Measurements from ENCODE around the gene SEPTIN11.
A peak's percentile ranks its signal among the peaks of the same experiment; 100 is the strongest.

The SEPTIN11 gene

DNA sequence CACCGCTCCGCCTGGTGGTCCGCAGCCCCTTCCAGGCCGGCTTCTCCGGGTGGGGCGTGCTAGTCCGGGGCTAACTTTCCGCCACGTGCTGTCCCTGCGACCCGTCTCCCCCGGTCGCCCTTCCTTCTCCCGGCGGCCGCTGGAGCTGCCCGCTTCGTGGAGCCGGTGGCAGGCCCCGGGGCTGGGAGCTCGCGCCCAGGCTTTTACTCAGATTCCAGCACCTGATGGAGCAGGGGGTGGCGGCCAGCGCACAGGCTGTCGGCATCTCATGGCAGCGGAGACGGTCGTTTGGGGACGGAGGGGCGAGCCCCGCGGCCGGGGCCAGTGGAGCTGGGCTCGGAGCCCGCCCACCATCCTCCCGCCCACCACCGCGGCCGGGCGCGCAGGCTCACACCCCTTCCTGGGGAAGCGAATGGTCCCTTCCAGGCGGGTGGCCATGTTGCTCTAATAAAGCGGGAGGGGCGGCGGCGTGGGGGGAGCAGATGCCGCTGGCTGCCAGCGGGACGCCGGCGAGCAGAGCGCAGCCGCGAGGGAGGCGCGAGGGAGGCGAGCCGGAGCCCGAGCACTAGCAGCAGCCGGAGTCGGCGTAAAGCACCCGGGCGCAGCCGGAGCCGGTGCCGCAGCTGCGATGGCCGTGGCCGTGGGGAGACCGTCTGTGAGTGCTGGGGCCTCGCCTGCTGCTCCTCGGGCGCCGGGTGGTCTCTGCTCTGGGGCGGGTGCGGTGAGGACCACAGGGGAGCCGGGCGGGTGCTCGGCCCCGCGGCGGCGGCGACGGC lies at the start of gene SEPTIN11:
Gene SEPTIN11 (plus strand): TSS at position 477 of the 776 bp plus-strand sequence. CDS start 152 bp downstream, at position 629.
- H3K4me3 ChIP-seq (ENCODE audit: low read length) = peak within 1 kb of the TSS; percentile 73
- H3K4me1 ChIP-seq (ENCODE audit: control insufficient read depth, low read depth, low read length) = peaks cover 22% of the 10 kb centered on the region
- no peaks in the 10 kb centered on the region for H3K36me3 ChIP-seq (ENCODE audit: control insufficient read depth, low read depth, low read length)
- no peaks in the 10 kb centered on the region for H3K9me3 ChIP-seq (ENCODE audit: control insufficient read depth, low read depth, low read length)
- peaks cover 26% of the 10 kb centered on the region for H3K27me3 ChIP-seq (ENCODE audit: control insufficient read depth, insufficient read depth, low read length)
- H3K9ac ChIP-seq (ENCODE audit: low read length) = peak within 1 kb of the TSS; percentile 77
- H3K27ac ChIP-seq (ENCODE audit: low read length) = no peak within 1 kb of the TSS

GRCh38 chr4:76902233-76902890 lies 47.2 kb upstream of the SEPTIN11 start:
- Histone ChIP-seq H3K36me3 (ENCODE audit: control insufficient read depth, low read depth, low read length) (no peaks in the 10 kb centered on the region), H3K9ac (ENCODE audit: low read length) (no peak overlapping the region), H3K9me3 (ENCODE audit: control insufficient read depth, low read depth, low read length) (no peaks in the 10 kb centered on the region), H3K4me3 (ENCODE audit: low read length) (no peak overlapping the region), H3K27me3 (ENCODE audit: control insufficient read depth, insufficient read depth, low read length) (peaks cover 30% of the 10 kb centered on the region), H3K4me1 (ENCODE audit: control insufficient read depth, low read depth, low read length) (peaks cover 15% of the 10 kb centered on the region), H3K27ac (ENCODE audit: low read length) (no peak overlapping the region)

GRCh38 chr4:76904646-76905190 lies 44.8 kb upstream of the SEPTIN11 start:
- H3K4me1 ChIP-seq (ENCODE audit: control insufficient read depth, low read depth, low read length) = peaks cover 4% of the 10 kb centered on the region
- H3K9ac ChIP-seq (ENCODE audit: low read length) = no peak overlapping the region
- no peaks in the 10 kb centered on the region for H3K9me3 ChIP-seq (ENCODE audit: control insufficient read depth, low read depth, low read length)
- no peaks in the 10 kb centered on the region for H3K36me3 ChIP-seq (ENCODE audit: control insufficient read depth, low read depth, low read length)
- H3K27me3 ChIP-seq (ENCODE audit: control insufficient read depth, insufficient read depth, low read length) = peaks cover 6% of the 10 kb centered on the region
- no peak overlapping the region for H3K4me3 ChIP-seq (ENCODE audit: low read length)
- no peak overlapping the region for H3K27ac ChIP-seq (ENCODE audit: low read length)

DNA sequence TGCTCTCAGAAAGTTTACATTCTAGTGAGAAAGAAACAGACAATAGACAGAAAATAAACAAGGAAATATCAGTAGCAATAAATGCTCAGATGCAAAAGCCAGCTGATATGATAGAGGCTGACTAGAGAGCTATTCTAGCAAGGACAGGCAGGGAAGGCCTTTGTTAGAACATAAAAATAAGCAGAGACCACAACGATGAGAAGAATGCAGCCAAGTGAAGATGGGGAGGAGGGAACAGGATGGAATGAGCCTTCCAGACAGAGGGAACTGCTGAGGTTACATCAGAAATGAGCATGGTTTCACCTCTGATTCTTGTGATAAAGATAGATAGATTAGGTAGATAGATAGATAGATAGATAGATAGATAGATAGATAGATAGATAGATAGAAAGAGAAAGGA lies 44.0 kb upstream of the SEPTIN11 start:
- Histone ChIP-seq H3K4me3 (ENCODE audit: low read length) (no peak overlapping the region), H3K36me3 (ENCODE audit: control insufficient read depth, low read depth, low read length) (no peaks in the 10 kb centered on the region), H3K27ac (ENCODE audit: low read length) (no peak overlapping the region), H3K4me1 (ENCODE audit: control insufficient read depth, low read depth, low read length) (peaks cover 4% of the 10 kb centered on the region), H3K27me3 (ENCODE audit: control insufficient read depth, insufficient read depth, low read length) (no peaks in the 10 kb centered on the region), H3K9me3 (ENCODE audit: control insufficient read depth, low read depth, low read length) (no peaks in the 10 kb centered on the region), H3K9ac (ENCODE audit: low read length) (no peak overlapping the region)

- Histone ChIP-seq H3K27me3 (ENCODE audit: control insufficient read depth, insufficient read depth, low read length) (no peaks in the 10 kb centered on the region), H3K9me3 (ENCODE audit: control insufficient read depth, low read depth, low read length) (no peaks in the 10 kb centered on the region), H3K27ac (ENCODE audit: low read length) (no peak overlapping the region), H3K36me3 (ENCODE audit: control insufficient read depth, low read depth, low read length) (no peaks in the 10 kb centered on the region), H3K4me1 (ENCODE audit: control insufficient read depth, low read depth, low read length) (no peaks in the 10 kb centered on the region), H3K9ac (ENCODE audit: low read length) (no peak overlapping the region), H3K4me3 (ENCODE audit: low read length) (no peak overlapping the region)
Observed at GRCh38 chr4:76909711-76910110, 39.8 kb upstream of the SEPTIN11 start.

GRCh38 chr4:76920715-76921114 lies 28.8 kb upstream of the SEPTIN11 start:
- no peaks in the 10 kb centered on the region for H3K36me3 ChIP-seq (ENCODE audit: control insufficient read depth, low read depth, low read length)
- no peak overlapping the region for H3K9ac ChIP-seq (ENCODE audit: low read length)
- H3K27me3 ChIP-seq (ENCODE audit: control insufficient read depth, insufficient read depth, low read length) = no peaks in the 10 kb centered on the region
- no peak overlapping the region for H3K4me3 ChIP-seq (ENCODE audit: low read length)
- no peak overlapping the region for H3K27ac ChIP-seq (ENCODE audit: low read length)
- H3K9me3 ChIP-seq (ENCODE audit: control insufficient read depth, low read depth, low read length) = no peaks in the 10 kb centered on the region
- no peaks in the 10 kb centered on the region for H3K4me1 ChIP-seq (ENCODE audit: control insufficient read depth, low read depth, low read length)

- Histone ChIP-seq H3K4me3 (ENCODE audit: low read length) (no peak overlapping the region), H3K9me3 (ENCODE audit: control insufficient read depth, low read depth, low read length) (no peaks in the 10 kb centered on the region), H3K27me3 (ENCODE audit: control insufficient read depth, insufficient read depth, low read length) (no peaks in the 10 kb centered on the region), H3K27ac (ENCODE audit: low read length) (no peak overlapping the region), H3K36me3 (ENCODE audit: control insufficient read depth, low read depth, low read length) (no peaks in the 10 kb centered on the region), H3K9ac (ENCODE audit: low read length) (no peak overlapping the region), H3K4me1 (ENCODE audit: control insufficient read depth, low read depth, low read length) (no peaks in the 10 kb centered on the region)
Observed at GRCh38 chr4:76923619-76924357, 25.8 kb upstream of the SEPTIN11 start.

GRCh38 chr4:76926841-76927240 lies 22.7 kb upstream of the SEPTIN11 start:
- no peaks in the 10 kb centered on the region for H3K36me3 ChIP-seq (ENCODE audit: control insufficient read depth, low read depth, low read length)
- H3K4me1 ChIP-seq (ENCODE audit: control insufficient read depth, low read depth, low read length) = no peaks in the 10 kb centered on the region
- H3K27me3 ChIP-seq (ENCODE audit: control insufficient read depth, insufficient read depth, low read length) = no peaks in the 10 kb centered on the region
- no peak overlapping the region for H3K27ac ChIP-seq (ENCODE audit: low read length)
- no peak overlapping the region for H3K4me3 ChIP-seq (ENCODE audit: low read length)
- no peak overlapping the region for H3K9ac ChIP-seq (ENCODE audit: low read length)
- no peaks in the 10 kb centered on the region for H3K9me3 ChIP-seq (ENCODE audit: control insufficient read depth, low read depth, low read length)

GRCh38 chr4:76930685-76931084 lies 18.9 kb upstream of the SEPTIN11 start:
- no peaks in the 10 kb centered on the region for H3K9me3 ChIP-seq (ENCODE audit: control insufficient read depth, low read depth, low read length)
- H3K27me3 ChIP-seq (ENCODE audit: control insufficient read depth, insufficient read depth, low read length) = no peaks in the 10 kb centered on the region
- no peaks in the 10 kb centered on the region for H3K4me1 ChIP-seq (ENCODE audit: control insufficient read depth, low read depth, low read length)
- no peak overlapping the region for H3K4me3 ChIP-seq (ENCODE audit: low read length)
- H3K9ac ChIP-seq (ENCODE audit: low read length) = no peak overlapping the region
- H3K36me3 ChIP-seq (ENCODE audit: control insufficient read depth, low read depth, low read length) = no peaks in the 10 kb centered on the region
- H3K27ac ChIP-seq (ENCODE audit: low read length) = no peak overlapping the region

GRCh38 chr4:76931087-76931486 lies 18.5 kb upstream of the SEPTIN11 start:
- Histone ChIP-seq H3K9me3 (ENCODE audit: control insufficient read depth, low read depth, low read length) (no peaks in the 10 kb centered on the region), H3K36me3 (ENCODE audit: control insufficient read depth, low read depth, low read length) (no peaks in the 10 kb centered on the region), H3K4me3 (ENCODE audit: low read length) (no peak overlapping the region), H3K27ac (ENCODE audit: low read length) (no peak overlapping the region), H3K9ac (ENCODE audit: low read length) (no peak overlapping the region), H3K4me1 (ENCODE audit: control insufficient read depth, low read depth, low read length) (no peaks in the 10 kb centered on the region), H3K27me3 (ENCODE audit: control insufficient read depth, insufficient read depth, low read length) (no peaks in the 10 kb centered on the region)

- Histone ChIP-seq H3K4me3 (ENCODE audit: low read length) (no peak overlapping the region), H3K36me3 (ENCODE audit: control insufficient read depth, low read depth, low read length) (no peaks in the 10 kb centered on the region), H3K27me3 (ENCODE audit: control insufficient read depth, insufficient read depth, low read length) (no peaks in the 10 kb centered on the region), H3K9me3 (ENCODE audit: control insufficient read depth, low read depth, low read length) (no peaks in the 10 kb centered on the region), H3K27ac (ENCODE audit: low read length) (no peak overlapping the region), H3K4me1 (ENCODE audit: control insufficient read depth, low read depth, low read length) (no peaks in the 10 kb centered on the region), H3K9ac (ENCODE audit: low read length) (no peak overlapping the region)
Observed at GRCh38 chr4:76931576-76932276, 17.8 kb upstream of the SEPTIN11 start.

Data from iPS-18a (cell line).